ENCODE data around the gene MED13L.
A peak's percentile ranks its signal among the peaks of the same experiment; 100 is the strongest.

MED13L gene

DNA sequence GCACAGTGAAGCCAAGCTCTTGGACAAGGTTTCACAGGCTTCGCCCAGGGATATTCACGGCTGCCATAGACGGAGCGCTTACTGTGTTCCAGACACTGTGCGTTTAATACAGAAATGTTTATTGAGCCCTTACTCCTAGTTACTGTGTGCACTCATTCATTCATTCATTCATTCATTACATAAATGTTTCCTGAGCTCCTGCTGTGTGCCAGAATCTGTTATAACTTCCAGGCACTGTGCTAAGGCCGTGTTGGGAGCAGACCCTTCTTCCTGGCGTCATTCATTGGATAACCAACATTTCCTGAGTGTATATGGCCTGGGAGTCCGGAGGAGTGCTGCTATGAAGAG is 760 bp upstream of the MED13L start:
- DNase-seq (ENCODE audit: low read depth): no peak

DNA sequence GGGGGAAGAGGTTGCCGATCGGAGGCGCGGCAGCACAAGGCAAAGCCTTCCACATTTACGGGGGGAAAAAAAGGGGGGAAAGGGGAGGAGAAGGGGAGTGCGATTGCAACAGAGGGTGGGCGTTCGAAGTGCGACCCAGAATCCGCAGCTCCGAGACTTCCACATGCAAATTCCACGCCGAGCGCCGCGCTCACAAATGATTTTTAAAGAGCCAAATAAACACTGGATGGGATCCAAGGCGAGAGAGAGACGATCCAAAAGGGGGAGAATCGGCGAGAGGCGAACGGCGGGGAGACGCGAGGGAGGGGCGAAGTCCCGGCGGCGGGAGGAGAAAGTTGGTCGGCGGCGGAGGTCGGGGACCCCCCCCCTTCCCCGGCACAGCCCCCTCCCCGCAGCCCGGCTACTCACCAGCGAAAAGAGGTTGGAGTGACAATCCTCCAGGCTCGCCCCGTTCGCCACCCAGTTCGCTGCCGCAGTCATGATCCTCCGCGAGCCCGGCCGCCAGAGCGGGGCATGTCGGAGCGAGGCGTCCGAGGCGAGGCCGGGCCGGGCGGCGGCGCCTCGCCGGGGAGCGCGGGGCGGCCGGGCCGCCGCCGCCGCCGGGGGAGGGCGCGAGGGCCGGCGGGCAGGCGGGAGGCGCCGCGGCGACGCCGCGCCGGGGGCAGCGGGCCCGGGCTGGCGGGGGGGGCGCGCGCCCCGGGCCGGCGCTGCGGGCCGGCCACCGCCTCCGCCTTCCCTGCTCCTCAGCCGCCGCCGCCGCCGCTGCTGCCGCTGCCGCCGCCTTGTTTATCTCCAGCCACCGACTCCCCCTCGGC is 634 bp downstream of the MED13L start:
- peak; percentile 63 for DNase-seq (ENCODE audit: low read depth)

DNA sequence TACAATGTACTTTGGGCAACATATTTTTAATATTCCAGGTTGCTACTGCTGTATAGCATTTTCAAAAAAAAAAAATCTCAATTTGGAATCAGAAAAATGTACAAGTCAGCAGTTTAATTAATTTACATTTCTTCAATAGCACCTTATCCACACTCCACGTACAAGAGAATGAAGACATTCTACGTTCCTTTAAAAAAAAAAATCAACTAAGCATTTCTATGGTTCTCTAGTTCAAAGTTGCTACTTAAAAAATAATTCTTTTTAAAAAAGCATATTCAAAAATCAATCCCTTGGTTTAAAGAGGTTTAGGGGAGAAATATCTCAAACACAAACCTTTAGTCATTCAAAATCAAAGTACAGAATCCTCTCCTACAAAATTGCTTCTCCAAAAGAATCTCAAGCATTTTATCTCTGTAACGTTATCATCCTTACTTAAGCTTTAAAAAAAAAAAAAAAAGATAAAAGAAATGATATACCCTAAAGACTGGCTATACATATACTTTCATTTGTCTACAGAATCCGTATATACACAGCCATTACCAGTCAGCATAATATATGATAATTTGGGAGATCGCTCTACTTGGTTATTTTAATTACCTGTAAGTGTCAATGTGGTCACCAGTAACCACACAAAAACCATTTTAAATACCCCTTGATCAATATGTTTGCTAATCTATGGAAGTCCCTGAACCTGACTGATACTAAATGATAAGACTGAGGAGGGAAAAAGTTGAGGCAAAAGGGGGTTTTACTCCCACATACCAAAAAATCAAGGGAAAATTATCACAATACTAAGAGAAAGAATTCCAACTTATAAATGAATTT is 2.7 kb downstream of the MED13L start:
- DNase-seq (ENCODE audit: low read depth): no peak

DNA sequence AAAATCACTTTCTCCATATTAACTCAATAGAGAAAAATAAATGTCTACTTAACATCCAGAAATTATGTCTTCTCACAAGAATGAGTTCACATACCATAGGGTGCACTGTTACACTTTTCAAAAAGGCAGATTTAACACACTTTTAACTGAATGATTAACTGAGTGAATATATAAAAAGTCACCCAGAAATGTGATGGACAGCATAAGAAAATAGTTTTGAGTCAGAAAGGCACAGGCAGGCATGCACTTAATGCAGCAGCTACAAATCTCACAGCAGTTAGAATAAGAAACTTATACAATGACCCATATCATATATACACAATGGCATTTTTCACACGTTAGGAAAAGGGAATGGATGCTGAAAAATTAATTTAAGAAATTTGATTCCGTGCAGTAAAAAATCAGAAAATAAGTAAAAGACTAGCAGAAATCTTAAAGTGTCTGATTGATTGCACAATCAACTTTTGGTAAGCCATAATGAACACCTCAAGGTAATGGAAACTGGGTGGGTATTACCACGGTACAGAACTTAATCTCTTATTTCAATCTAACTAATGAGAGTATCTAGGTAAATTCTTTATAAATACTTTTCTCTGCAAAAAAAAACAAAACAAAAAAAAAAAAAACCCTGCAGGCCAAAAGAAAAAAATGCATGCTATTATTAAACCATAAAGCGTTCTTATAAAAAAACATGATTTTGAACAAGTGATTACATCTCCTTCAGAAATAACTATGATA is 3.5 kb downstream of the MED13L start:
- no peak for DNase-seq (ENCODE audit: low read depth)

DNA sequence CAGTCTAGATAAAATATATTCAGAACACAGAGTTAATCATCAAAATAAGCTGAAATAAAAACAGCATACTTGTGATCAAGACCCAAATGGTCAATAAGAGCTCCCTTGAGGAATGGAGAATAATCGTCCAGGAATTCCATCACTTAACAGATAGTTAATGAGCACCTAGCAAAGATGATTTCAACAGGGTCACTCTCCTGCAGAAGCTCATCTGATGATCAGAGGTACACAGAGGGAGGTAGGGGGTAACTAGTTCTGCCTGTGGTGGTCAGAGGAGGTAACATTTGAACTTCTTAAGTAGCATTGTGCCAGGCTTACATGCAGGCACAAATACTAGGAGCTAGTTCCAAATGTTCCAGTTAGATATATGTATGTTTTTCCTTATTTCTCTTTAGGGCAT is 9.5 kb downstream of the MED13L start:
- DNase-seq (ENCODE audit: low read depth): no peak

DNA sequence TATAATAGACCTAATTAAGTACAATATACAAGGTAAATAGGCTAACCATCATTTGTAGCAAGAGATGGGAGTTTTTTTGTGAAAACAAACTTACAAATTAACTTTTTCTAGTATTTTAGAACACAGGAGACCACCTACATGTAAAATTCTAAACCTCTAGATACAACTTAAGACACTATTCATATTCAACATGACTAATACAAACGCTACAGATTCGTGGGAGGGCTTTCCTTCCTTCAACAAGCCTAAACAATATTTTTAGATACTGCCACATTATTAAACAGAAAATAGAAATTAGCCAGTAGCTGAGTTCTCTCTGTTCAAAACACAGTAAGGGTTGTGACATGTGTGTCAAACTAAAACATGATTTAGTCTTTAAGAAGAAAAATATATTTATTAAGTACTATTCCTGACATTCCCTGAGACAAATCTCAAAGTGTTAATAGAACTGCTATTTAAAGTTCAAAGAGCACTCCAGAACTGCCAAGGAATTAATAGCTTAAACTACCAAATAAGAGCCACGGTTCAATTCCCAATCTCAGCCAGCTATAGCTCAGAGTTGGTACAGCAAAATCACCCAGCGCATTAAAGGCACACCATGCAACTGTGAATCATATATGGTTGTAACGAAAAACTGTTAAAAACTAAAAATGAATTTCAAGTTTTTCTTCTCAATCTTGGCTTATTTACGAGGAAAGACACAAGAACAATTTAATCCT is 10.7 kb downstream of the MED13L start:
- no peak for DNase-seq (ENCODE audit: low read depth)

DNA sequence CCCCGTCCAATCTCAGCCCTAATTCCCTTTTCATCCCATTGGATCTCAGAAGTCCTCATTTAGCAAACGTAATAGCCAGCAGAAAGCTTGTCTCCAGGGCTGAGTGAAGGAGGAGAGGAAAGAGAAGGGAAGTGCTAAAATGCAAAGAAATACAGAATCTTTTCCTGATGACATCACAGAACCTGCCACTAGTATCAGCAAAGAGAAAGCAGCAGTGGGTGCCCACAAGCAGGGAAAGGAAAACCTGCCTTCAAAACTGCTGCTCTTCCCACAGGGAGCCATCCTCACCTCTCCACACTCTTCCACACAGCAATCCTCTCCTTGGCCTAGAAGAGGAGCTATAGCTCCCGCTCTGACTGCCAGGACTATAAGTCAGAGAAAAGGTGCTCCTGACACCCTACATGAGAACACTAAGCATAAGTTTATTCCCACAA is 11.3 kb downstream of the MED13L start:
- DNase-seq (ENCODE audit: low read depth): no peak

DNA sequence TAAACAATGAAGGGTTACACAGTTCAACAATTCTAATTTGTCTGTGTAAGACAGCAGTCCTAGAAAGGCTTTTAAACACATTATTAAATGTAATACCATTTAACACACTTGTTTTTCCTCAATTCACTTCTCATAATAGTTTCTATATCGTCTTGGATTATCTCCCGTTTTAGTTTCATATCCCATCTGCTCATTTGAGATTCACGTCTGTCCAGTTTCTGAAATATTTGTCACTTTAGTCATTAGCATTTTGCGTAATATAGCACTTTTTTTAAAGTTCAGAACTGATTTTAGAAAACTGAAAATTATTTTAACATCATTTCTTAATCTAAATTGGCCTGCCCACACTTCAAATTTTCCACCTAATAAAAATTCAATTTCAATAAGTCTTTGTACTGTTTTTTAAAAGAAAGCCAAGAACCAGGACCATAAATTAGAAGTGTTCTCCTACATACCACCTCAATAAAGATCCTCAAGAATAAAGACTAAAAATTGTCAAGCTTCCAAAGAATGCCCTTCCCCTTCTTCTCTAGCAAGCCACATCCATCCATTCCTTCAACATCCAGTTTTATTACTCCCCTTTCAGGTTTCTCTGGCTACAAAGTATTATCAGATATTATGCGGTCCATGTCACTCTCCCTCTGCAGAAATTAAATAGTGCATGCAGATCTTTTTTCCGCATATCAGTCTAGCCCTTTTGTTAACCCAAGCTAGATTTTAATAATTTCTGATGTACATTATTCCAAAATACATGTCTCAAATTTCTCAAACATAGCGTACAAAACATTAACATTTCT is 11.9 kb downstream of the MED13L start:
- no peak for DNase-seq (ENCODE audit: low read depth)

DNA sequence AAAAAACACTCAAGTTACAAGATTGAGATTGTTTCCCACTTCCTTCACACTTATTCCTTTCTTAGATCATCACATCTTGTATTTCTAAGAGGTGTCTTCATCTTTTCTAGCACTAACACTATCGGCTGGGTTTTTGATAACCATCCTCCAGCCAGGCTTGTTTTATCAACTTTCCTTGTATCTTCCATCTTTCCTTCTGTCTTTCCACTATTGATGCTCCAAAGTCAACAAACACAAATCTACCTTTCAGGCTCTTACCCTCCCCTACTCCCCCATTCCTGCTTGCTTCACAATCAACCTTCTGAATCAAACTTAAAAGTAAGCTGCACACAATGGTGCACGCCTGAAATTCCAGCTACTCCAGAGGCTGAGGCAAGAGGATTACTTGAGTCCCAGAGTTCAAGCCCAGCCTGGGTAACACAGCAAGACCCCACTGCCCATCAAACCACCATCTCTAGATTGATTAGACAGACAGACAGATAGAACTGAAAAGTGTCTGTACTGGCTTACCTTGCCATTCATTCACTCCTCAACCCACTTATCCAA is 12.9 kb downstream of the MED13L start:
- DNase-seq (ENCODE audit: low read depth): no peak

DNA sequence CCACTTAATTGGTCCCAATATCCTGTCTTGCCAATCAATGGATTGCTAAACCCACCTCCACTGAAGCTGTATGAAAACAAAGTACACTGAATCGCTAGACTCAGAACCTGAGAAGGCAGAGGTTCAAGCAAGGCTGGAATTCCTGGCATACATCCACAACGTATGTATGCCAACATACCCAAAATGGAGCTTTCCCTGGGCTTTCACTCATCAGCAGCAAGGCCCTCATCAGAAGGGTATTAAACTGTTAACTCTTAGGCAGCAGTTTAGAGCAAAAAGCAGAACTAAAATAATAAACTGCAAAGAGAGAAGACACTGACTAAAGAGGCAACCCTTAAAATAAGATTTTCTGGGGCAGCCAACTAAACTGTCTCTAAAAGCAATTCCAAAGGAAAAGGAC is 13.6 kb downstream of the MED13L start:
- DNase-seq (ENCODE audit: low read depth): no peak

DNA sequence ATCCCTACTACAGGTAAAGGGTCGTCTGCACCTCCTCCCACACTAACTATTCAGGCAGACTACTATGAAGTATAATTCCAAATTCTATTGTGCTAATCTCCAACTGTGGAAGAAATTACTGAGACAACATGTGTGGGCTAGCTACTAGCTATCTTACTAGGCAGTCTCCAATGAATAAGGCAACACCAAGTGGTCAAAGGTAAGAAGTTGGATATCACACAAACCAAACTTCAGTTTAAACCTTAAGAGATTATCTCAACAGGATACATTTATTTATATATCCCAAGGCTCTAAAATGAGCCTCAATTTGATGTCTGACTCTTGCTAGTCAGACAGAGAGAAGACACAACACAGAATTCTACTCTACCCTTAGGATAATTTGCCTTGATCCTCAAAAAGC is 14.1 kb downstream of the MED13L start:
- DNase-seq (ENCODE audit: low read depth): no peak

DNA sequence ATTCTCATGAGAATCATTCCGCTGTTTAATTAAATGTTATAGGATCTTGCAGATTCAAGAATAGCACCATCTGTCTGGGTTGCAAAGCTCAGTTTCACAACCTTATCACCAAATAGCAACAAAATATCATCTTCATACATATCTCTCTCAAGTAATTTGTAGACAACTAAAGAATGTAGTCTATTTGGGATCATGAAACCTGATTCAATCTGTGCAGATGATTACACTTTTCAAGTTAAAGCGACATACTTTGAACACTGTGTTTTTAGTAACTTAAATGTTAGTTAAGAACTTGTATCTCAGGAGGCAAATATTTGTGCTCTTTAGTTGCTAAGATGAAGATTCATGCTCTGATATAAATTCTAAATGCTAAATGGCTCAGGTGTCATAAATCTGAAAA is 14.8 kb downstream of the MED13L start:
- no peak for DNase-seq (ENCODE audit: low read depth)

DNA sequence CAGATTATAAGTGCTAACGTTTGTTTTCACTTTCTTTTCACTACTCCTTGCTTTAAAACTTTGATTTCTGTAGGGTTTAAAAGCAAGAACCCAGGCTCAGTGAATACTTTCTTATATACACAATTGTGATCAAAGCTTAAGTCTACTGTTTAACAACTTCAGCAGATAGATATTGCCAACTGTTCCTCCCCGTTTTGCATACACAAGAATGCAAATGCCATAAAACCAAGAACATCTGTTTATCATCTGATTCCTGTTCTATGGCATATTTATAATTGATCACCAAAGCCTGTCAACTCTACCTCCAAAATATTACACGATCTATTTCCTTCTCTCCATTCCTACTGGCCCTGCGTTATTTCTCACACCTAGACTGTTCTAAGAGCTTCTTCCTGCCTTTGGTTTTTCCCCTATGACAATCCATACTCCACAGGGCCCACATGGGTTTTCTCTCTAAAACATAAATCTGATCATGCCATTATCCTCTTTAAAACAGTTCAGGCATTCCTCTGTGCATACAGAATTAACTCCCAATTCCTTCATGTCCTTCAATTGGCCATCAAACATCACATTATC is 15.9 kb downstream of the MED13L start:
- no peak for DNase-seq (ENCODE audit: low read depth)

DNA sequence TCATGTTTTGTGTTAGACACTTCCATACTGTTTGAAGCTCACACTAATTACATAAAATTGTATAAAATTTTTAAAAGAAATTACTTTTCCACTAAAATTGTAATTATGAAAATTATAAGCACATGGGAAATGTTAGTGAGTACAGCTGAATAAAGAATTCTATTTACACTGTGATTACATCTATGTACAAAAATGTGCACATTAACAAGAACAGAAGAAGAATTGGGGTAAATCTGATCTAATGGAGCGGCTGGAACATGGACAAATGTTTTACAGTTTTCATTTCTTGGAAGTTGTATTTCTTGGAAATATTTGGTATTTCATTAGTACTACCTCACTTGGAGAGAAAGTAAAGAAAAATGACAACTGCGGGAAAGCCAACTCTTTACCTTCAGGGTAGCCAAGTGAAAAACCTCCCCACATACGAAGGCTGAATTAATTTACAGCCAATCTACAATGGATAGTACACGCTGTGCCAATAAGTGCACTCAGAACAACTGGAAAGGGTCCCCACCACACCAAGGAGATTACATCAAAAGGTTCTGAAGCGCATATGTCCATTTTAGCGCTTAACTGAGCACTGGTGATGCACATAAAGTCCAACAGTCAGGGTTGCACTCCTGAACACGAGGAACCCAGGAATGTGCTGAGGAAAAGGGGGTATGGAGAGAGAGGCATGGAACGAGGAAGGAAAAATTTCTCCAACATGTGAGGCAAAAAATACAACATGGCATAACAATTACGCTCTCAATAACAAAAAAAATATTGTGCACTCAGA is 17.5 kb downstream of the MED13L start:
- no peak for DNase-seq (ENCODE audit: low read depth)

DNA sequence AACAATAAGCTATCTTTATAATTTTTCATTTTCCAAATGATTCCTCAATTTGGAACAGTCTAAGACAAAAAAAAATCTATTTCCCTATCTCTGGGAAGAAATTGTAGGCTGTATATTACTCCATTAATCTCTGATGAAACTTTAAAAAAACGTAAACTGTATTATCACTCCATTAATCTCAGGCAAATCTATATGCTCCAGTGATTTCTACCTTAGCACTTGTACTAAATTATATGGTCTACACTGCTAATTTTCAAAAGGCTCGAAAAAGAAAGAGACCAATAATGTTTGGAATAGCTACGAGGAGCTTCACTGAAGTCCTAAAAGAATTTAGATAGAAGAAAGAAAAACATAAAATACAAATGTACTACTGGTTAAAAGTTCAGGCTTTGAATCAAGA is 19.7 kb downstream of the MED13L start:
- no peak for DNase-seq (ENCODE audit: low read depth)

DNA sequence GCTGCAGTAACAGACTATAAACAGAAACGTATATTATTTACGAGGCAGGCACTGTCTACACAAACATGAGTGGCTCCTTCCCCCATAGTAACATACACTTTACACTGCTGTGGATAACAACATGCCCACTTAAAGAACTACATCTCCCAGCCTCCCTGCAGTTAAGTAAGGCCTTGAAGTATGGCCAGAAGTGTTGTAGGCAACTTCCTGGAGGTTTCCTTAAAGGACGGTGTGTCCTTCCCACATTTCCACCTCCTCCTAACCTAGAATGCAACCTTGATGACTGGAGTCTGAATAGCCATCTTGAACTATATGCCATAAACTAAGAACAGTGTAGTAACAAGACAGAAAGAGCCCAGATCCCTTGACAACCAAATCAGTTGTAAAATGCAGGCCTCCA is 20.3 kb downstream of the MED13L start:
- no peak for DNase-seq (ENCODE audit: low read depth)

DNA sequence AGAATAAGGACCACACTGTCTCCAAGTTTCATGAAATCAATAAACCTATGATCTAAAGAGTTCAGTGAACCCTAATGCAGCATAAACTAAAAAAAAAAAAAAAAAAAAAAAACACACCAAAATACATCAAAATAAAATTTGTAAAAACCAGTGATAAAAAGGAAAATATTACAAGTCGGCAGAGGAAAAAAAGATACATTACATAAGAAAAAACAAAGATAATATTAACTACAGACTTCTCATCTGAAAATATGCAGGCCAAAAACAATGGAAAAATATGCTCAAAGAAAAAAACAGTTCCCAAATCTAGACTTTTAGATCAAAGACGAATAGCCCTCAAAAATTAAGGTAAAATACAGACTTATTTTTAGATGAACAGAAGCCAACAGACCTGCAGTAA is 27.6 kb downstream of the MED13L start:
- DNase-seq (ENCODE audit: low read depth): no peak

DNA sequence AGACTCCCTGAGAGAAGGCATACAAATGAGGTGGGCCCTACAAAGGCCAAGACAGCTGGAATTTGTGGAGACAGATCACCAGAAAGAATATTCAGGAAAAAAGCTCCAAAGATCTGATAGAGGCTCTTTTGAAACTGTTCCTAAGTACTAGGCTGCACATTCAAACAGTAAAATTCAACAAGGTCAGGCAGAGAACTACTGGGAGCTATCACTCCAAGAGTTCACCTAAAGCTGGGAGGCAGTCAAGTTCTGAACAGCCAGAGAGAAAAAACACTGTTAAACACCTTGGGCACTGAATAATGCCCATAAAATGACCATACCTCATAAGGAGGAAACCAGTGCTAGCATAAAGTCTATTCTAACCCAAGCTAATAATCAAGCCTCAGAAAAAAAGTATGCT is 28.6 kb downstream of the MED13L start:
- DNase-seq (ENCODE audit: low read depth): no peak

DNA sequence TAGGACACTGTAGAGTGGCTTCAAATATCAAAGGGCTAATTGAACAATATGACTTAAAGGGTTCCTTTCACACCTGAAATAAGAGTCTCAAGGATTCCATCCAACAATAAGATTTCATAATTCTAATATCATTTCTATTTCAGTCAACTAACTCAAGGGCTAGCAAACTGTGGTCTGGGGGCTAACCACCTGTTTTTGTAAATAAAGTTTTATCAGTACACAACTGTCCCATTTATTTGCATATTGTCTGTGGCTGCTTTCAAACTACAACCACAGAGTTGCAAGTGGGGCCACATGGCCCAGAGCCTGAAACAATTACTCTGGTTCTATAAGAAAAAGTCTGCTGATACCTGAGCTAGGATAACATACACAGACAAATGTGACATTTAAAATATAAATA is 29.1 kb downstream of the MED13L start:
- DNase-seq (ENCODE audit: low read depth): no peak

DNA sequence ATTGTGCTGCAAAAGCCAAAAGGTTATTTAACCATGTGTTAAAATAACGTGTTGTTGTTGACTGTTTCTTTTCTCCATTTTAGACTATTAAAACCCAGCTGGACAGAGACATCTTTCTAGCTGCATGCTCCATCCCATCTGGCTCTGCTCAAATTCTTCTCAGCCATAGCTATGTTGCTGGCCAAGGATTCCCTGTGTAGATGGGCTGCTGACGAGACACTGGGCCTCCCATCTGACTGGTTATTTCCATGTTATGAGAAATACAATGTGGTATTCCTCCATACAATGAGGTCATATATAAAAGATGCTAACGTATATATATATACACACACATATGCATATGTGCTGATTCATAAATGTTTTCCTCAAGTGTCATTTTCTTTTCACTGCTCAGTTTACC is 30.1 kb downstream of the MED13L start:
- DNase-seq (ENCODE audit: low read depth): no peak

Measured in T follicular helper cell (primary cell).